Thymus (tissue), 14 donors: Measurements from ENCODE around the gene STARD10. TPM values are rescaled to one million over a fixed set of nuclear protein-coding genes. Genes with fewer than 3 reads are reported as not detected.
A peak's percentile ranks its signal among the peaks of the same experiment; 100 is the strongest.

ENCODE experiments used
- DNase-seq, 9 donors: peaks; one replicate each; pipeline ENCODE4 v3.0.0-alpha.2; 2013; ENCODE audit warnings: low spot score in 9 of 9, low read depth in 6 of 9, missing footprints in 1 of 9
- H3K27ac ChIP-seq, 2 donors: one replicate each; pipeline ENCODE4 v1.5.1; 2013; ENCODE audit warnings: control low read depth in 1 of 2, low read depth in 1 of 2, low read length in 1 of 2, mild to moderate bottlenecking in 1 of 2, moderate library complexity in 1 of 2
- H3K27me3 ChIP-seq, 2 donors: one replicate each; pipeline ENCODE4 v1.5.1; 2013; ENCODE audit warnings: low read length in 1 of 2; ENCODE audit not compliant: control insufficient read depth in 2 of 2, insufficient read depth in 1 of 2
- H3K36me3 ChIP-seq, 2 donors: one replicate each; pipeline ENCODE4 v1.5.1; 2013; ENCODE audit warnings: low read length in 1 of 2, mild to moderate bottlenecking in 1 of 2, moderate library complexity in 1 of 2; ENCODE audit not compliant: control insufficient read depth in 2 of 2, insufficient read depth in 2 of 2
- H3K4me1 ChIP-seq, 2 donors: one replicate each; pipeline ENCODE4 v1.5.1; 2013; ENCODE audit warnings: low read length in 2 of 2; ENCODE audit not compliant: control insufficient read depth in 2 of 2, insufficient read depth in 2 of 2
- H3K4me3 ChIP-seq, 2 donors: one replicate each; pipeline ENCODE4 v1.5.1; 2013; ENCODE audit warnings: low read length in 2 of 2, control low read depth in 1 of 2, mild to moderate bottlenecking in 1 of 2
- H3K9me3 ChIP-seq, 2 donors: one replicate each; pipeline ENCODE4 v1.5.1; 2013; ENCODE audit warnings: low read length in 1 of 2, mild to moderate bottlenecking in 1 of 2; ENCODE audit not compliant: control insufficient read depth in 2 of 2, insufficient read depth in 1 of 2
- WGBS: extraction: QIAGEN DNeasy Blood & Tissue Kit; methylation state at CpG from one replicate; pipeline ENCODE4 v1.1.7; 2013; 5-methylcytosine and 5-hydroxymethylcytosine counted together
- long read RNA-seq, 10 donors: transcript quantifications; one replicate each; lab custom pipeline, GENCODE V29; 2026
- polyA plus RNA-seq: library from polyadenylated mRNA; stranded (reverse); fragments of 200-250 nt; gene quantifications from one replicate; pipeline ENCODE4 v1.2.3, GENCODE V29; 2013
- total RNA-seq: library from RNA; stranded (reverse); fragments of 120-200 nt; gene quantifications from one replicate; pipeline ENCODE4 v1.2.4, GENCODE V29; 2013
- donor health status: healthy.

Gene STARD10, protein sequence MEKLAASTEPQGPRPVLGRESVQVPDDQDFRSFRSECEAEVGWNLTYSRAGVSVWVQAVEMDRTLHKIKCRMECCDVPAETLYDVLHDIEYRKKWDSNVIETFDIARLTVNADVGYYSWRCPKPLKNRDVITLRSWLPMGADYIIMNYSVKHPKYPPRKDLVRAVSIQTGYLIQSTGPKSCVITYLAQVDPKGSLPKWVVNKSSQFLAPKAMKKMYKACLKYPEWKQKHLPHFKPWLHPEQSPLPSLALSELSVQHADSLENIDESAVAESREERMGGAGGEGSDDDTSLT
- total RNA-seq (41.5 TPM), polyA plus RNA-seq (39.7 TPM)
- long read RNA-seq, donor 1 = 0 reads
- long read RNA-seq, donor 2 = 0 reads
- long read RNA-seq, donor 3, transcript STARD10-210 (7 exons, 1,100 nt) = major isoform, 6 of 8 reads
- long read RNA-seq, donor 3, partial matches to known transcripts = 0 of 8 reads
- long read RNA-seq, donor 3, other reads (novel, unspliced or antisense) = 0 of 8 reads
- long read RNA-seq, donor 4, partial matches to known transcripts = 0 of 6 reads
- long read RNA-seq, donor 4, other reads (novel, unspliced or antisense) = 0 of 6 reads
- long read RNA-seq, donor 5, transcript STARD10-210 (7 exons, 1,100 nt) = major isoform, 11 of 14 reads
- long read RNA-seq, donor 5, partial matches to known transcripts = 0 of 14 reads
- long read RNA-seq, donor 5, other reads (novel, unspliced or antisense) = 0 of 14 reads
- long read RNA-seq, donor 6, transcript STARD10-210 (7 exons, 1,100 nt) = major isoform, 8 of 10 reads
- long read RNA-seq, donor 6, partial matches to known transcripts = 0 of 10 reads
- long read RNA-seq, donor 6, other reads (novel, unspliced or antisense) = 0 of 10 reads
- long read RNA-seq, donor 7, transcript STARD10-210 (7 exons, 1,100 nt) = major isoform, 6 of 7 reads
- long read RNA-seq, donor 7, partial matches to known transcripts = 0 of 7 reads
- long read RNA-seq, donor 7, other reads (novel, unspliced or antisense) = 0 of 7 reads
- long read RNA-seq, donor 8, partial matches to known transcripts = 0 of 5 reads
- long read RNA-seq, donor 8, other reads (novel, unspliced or antisense) = 0 of 5 reads
- long read RNA-seq, donor 9, partial matches to known transcripts = 0 of 6 reads
- long read RNA-seq, donor 9, other reads (novel, unspliced or antisense) = 0 of 6 reads
- long read RNA-seq, donor 10, transcript STARD10-210 (7 exons, 1,100 nt) = major isoform, 9 of 9 reads
- long read RNA-seq, donor 10, partial matches to known transcripts = 0 of 9 reads
- long read RNA-seq, donor 10, other reads (novel, unspliced or antisense) = 0 of 9 reads

GRCh38 chr11:72793425-72794367 is at the start of gene STARD10:
Gene STARD10, minus strand, starts transcription at chr11:72794047. Its CDS starts 12,866 bp downstream, at chr11:72781181.
- 2% methylated on average over 55 of the region's 55 CpGs for WGBS
- no peaks in the 10 kb centered on the region for H3K27me3 ChIP-seq
- peak within 1 kb of the TSS; percentile 68 to 71 for H3K4me3 ChIP-seq
- no peaks in the 10 kb centered on the region for H3K36me3 ChIP-seq
- no peaks in the 10 kb centered on the region for H3K9me3 ChIP-seq
- peak within 1 kb of the TSS; percentile 96 to 97 for H3K27ac ChIP-seq
- peaks cover 11 to 21% of the 10 kb centered on the region in 2 donors for H3K4me1 ChIP-seq
- DNase-seq = peak; percentile 89 to 98 (median 95)

DNA sequence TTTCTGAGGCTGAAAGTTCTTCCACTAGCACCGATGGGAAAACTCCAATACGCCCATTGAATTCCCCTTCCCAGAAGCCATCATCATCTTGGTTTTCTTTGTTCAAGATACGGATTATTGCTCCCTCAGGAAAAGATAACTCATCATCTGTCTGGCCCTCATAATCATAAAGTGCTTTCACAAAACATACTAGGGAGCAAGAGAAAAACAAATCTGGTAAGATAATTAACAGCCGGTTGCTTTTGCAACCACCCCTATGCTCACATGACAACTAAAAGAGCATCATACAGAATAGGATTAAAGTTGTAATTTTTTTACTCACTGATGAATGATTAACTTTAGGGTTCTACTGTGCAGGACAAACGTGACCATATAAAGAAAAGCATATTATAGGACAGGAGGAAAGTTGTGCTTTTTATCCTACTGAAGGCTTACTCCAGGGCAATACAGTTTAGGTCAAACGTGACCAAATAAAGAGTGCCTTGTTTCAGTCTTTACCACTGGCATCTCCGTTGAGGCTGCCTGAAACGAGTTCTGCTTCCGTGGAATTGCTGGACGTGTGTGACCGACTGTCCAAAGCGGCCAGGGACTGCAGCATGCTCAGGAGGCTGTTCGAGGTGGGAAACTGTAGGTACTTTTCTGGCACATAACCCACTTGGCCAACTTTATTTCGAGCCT is 48.9 kb upstream of the STARD10 start:
- H3K27me3 ChIP-seq = no peaks in the 10 kb centered on the region
- no peak overlapping the region for H3K4me3 ChIP-seq
- no peak for DNase-seq
- H3K9me3 ChIP-seq = no peaks in the 10 kb centered on the region
- WGBS = 98% methylated on average over 14 of the region's 14 CpGs
- H3K4me1 ChIP-seq = no peaks in the 10 kb centered on the region
- peaks cover 47 to 49% of the 10 kb centered on the region in 2 donors for H3K36me3 ChIP-seq
- no peak overlapping the region for H3K27ac ChIP-seq

DNA sequence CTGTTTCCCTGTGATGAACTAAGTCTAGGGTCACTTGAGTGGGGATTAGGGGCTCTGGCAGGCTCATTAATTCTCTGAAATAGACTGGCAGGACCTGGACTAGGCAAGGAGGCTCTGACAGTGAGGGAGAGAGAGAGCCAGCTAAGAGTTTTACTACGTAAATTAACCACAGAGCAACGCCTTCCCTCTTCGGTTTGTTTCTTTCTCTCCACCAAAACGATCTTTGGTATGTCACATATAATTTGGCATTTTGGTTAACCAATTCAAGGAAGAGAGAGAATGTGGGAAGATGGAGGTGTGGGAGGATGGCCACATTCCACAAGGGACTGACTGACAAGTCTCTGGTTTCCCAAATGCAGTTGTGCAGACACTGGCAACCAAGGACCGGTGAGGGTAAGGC is 48.3 kb upstream of the STARD10 start:
- H3K27me3 ChIP-seq = no peaks in the 10 kb centered on the region
- no peaks in the 10 kb centered on the region for H3K9me3 ChIP-seq
- no peak overlapping the region for H3K4me3 ChIP-seq
- peaks cover 52 to 55% of the 10 kb centered on the region in 2 donors for H3K36me3 ChIP-seq
- H3K4me1 ChIP-seq = no peaks in the 10 kb centered on the region
- H3K27ac ChIP-seq = peak overlapping the region in 1 of 2 donors; percentile 31
- no peak for DNase-seq
- WGBS = 94% methylated on average over 5 of the region's 5 CpGs

DNA sequence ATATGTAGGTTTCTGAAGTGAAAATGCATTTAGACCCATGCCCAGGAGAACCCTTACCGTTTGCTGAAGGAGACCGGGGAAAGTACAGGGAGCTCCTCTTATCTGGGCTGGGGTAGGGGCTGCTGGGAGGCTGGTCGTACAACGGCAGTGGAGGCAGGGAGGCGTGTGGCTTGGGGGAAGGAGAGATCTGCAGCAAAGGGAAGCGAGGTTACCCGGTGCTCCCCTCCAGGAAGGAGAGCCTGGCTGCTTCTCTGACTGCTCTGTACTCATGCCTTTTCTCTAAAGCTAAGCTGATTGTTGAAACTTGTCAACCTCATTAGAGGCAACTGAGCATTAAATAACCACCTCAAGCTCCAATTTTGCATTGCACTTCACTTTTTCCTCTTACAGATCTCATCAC is 47.5 kb upstream of the STARD10 start:
- Histone ChIP-seq H3K9me3 (no peaks in the 10 kb centered on the region), H3K27me3 (no peaks in the 10 kb centered on the region), H3K4me3 (no peak overlapping the region), H3K4me1 (no peaks in the 10 kb centered on the region), H3K27ac (no peak overlapping the region), H3K36me3 (peaks cover 50 to 56% of the 10 kb centered on the region in 2 donors)
- no peak for DNase-seq
- WGBS = 97% methylated on average over 7 of the region's 7 CpGs

- H3K27ac ChIP-seq = no peak overlapping the region
- no peak overlapping the region for H3K4me3 ChIP-seq
- no peaks in the 10 kb centered on the region for H3K4me1 ChIP-seq
- DNase-seq = no peak
- WGBS = 98% methylated on average over 4 of the region's 4 CpGs
- no peaks in the 10 kb centered on the region for H3K9me3 ChIP-seq
- peaks cover 52 to 59% of the 10 kb centered on the region in 2 donors for H3K36me3 ChIP-seq
- H3K27me3 ChIP-seq = no peaks in the 10 kb centered on the region
These were observed 46.9 kb upstream of the STARD10 start for GRCh38 chr11:72840780-72841179.

- Histone ChIP-seq H3K4me1 (no peaks in the 10 kb centered on the region), H3K27ac (no peak overlapping the region), H3K9me3 (no peaks in the 10 kb centered on the region), H3K4me3 (no peak overlapping the region), H3K36me3 (peaks cover 57 to 64% of the 10 kb centered on the region in 2 donors), H3K27me3 (no peaks in the 10 kb centered on the region)
- 97% methylated on average over 4 of the region's 4 CpGs for WGBS
- no peak for DNase-seq
These were observed 45.0 kb upstream of the STARD10 start for GRCh38 chr11:72838691-72839305.

DNA sequence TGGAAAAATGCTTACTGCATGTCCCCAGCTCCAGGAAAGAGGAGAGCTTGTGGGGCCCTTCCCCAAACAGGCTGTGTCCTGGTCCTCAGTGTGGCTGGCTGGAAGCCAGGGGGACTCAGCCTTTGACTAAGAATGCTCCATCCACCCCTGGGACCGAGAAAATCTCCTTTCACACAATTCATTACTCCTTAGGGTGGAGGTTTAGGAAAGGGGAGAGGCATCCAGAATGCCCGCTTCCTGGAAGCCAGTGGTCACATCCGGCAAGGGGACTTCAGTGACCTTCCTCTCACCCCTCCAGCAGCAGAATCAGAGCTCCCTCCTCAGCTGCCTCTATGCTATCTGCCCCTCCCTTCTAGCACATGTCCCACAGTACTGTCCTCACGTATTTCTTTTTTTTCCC is 42.3 kb upstream of the STARD10 start:
- peaks cover 47 to 48% of the 10 kb centered on the region in 2 donors for H3K36me3 ChIP-seq
- WGBS = 95% methylated on average over 4 of the region's 4 CpGs
- no peak overlapping the region for H3K4me3 ChIP-seq
- no peaks in the 10 kb centered on the region for H3K9me3 ChIP-seq
- H3K4me1 ChIP-seq = peaks cover 0 to 7% of the 10 kb centered on the region in 2 donors
- H3K27ac ChIP-seq = no peak overlapping the region
- no peaks in the 10 kb centered on the region for H3K27me3 ChIP-seq
- DNase-seq = no peak
